C4-2B (cell line): ENCODE data around the gene DGCR8.

ENCODE experiments used
- CTCF ChIP-seq: fragments of 450-650 bp; conservative IDR thresholded peaks from 2 replicates; pipeline ENCODE4 v1.5.1; 2017; ENCODE audit warnings: mild to moderate bottlenecking
- ZFX ChIP-seq: fragments of 450-650 bp; IDR thresholded peaks from 2 replicates; pipeline ENCODE4 v1.6.1; 2017

GRCh38 chr22:20040327-20041200 is 39.5 kb upstream of the DGCR8 start:
- TF ChIP-seq ZFX (no peak), CTCF (no peak)
